ENCODE results near the gene TBC1D2B.

The TBC1D2B gene

DNA sequence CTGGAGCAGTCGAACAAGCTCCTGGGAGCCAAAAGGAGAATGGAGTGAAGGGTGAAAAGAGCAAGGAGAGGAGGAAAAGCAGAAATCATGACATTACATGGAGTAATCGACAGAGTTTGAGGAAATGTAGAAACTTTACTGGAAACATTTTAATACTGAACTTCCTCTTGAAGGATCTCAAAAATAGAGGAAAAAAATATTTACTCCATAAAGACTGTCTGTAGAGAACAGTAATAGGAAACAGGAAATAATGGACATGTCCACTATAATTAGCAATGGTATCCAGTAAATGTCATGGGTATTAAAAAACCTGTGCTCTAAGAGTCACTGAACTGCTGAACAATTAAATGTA is 53.0 kb downstream of the TBC1D2B start:
- no peak overlapping the region for H3K27ac ChIP-seq
- TF ChIP-seq CTCF (conservative IDR thresholded peaks at IDR 0.05; ENCODE audit: low read depth) = no peak
- ChIA-PET CTCF (no interaction called here), POLR2A (ENCODE audit: low non-redundant PET) (no interaction called here)
- DNase-seq (ENCODE audit: low spot score) = no peak

- POLR2A ChIA-PET (ENCODE audit: low non-redundant PET) = no interaction called here
Measured at GRCh38 chr15:78023865-78024518, 53.5 kb downstream of the TBC1D2B start.

DNA sequence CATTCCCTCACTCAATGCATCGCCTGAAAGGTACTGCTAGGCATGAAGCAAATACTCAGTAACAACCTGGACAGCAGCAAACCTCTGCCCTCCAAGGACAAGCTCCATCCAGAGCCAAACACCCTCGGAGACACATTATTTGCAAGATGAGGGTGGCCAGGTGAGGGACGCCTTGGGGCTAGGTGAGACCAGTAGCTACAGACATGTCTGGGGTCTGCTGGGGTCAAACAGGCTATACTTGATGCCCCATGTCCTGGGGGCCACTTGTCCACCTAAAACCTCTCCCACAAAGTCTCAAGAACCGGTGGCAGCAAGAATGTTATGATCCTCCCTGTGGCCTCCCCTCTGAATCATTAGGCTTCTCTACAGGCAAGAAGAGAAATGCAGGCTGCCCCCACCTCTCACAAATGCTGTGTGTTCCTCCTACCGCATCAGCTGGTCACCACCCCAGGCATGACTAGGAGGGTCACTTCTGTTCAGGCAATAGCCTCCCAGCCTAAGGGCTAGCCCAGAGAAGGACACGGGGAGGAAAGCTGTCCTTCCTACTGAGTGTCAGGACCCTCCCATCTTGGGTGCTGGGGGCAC is 54.3 kb downstream of the TBC1D2B start:
- ChIA-PET POLR2A (ENCODE audit: low non-redundant PET) (no interaction called here), CTCF (interaction anchor here (0.5 kb wide), 1 partner anchor 65 kb away, joined by 3 read pairs; no protein-coding TSS in a partner anchor)
- TF ChIP-seq CTCF (conservative IDR thresholded peaks at IDR 0.05; ENCODE audit: low read depth) = no peak
- DNase-seq (ENCODE audit: low spot score) = no peak
- H3K27ac ChIP-seq = no peak overlapping the region

More at GRCh38 chr15:78023865-78024518, 53.5 kb downstream of the TBC1D2B start:
- DNase-seq (ENCODE audit: low spot score) = no peak
- TF ChIP-seq CTCF (conservative IDR thresholded peaks at IDR 0.05; ENCODE audit: low read depth) = no peak
- no peak overlapping the region for H3K27ac ChIP-seq
- CTCF ChIA-PET = interaction anchor here (0.5 kb wide), 1 partner anchor 64 kb away, joined by 3 read pairs; no protein-coding TSS in a partner anchor

- TF ChIP-seq CTCF (conservative IDR thresholded peaks at IDR 0.05; ENCODE audit: low read depth) = no peak
- ChIA-PET POLR2A (ENCODE audit: low non-redundant PET) (no interaction called here), CTCF (no interaction called here)
- no peak for DNase-seq (ENCODE audit: low spot score)
- peak overlapping the region; percentile 9 for H3K27ac ChIP-seq
Measured at GRCh38 chr15:78021761-78022160, 55.8 kb downstream of the TBC1D2B start.

DNA sequence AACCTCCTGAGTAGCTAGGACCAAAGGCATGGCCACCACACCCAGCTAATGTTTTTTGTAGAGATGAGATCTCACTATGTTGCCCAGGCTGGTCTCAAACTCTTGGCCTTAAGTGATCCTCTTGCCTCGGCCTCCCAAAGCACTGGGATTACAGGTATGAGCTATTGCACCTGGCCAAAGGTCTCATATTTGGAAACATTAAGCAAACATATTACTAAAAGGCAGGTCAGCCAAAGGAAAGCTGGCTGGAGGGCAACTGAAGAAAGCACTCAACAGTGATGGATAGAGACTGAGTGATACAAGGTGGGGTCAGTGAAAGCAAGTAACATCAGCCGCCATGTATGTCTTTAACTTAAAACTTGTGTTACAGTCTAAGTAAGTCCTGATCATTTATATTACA is 57.5 kb downstream of the TBC1D2B start:
- H3K27ac ChIP-seq = no peak overlapping the region
- no peak for TF ChIP-seq CTCF (conservative IDR thresholded peaks at IDR 0.05; ENCODE audit: low read depth)
- DNase-seq (ENCODE audit: low spot score) = no peak
- ChIA-PET POLR2A (ENCODE audit: low non-redundant PET) (interaction anchor here (0.6 kb wide), 1 partner anchor 56 kb away, joined by 3 read pairs; no protein-coding TSS in a partner anchor), CTCF (no interaction called here)

GRCh38 chr15:78018946-78019644 is 58.4 kb downstream of the TBC1D2B start:
- H3K27ac ChIP-seq = no peak overlapping the region
- POLR2A ChIA-PET (ENCODE audit: low non-redundant PET) = interaction anchor here (0.6 kb wide), 1 partner anchor 62 kb away, joined by 3 read pairs; no protein-coding TSS in a partner anchor
- CTCF ChIA-PET = no interaction called here
- TF ChIP-seq CTCF (conservative IDR thresholded peaks at IDR 0.05; ENCODE audit: low read depth) = no peak
- DNase-seq (ENCODE audit: low spot score) = no peak

Data from RWPE1 (cell line).